ENCODE results near the gene RND2.

DNA sequence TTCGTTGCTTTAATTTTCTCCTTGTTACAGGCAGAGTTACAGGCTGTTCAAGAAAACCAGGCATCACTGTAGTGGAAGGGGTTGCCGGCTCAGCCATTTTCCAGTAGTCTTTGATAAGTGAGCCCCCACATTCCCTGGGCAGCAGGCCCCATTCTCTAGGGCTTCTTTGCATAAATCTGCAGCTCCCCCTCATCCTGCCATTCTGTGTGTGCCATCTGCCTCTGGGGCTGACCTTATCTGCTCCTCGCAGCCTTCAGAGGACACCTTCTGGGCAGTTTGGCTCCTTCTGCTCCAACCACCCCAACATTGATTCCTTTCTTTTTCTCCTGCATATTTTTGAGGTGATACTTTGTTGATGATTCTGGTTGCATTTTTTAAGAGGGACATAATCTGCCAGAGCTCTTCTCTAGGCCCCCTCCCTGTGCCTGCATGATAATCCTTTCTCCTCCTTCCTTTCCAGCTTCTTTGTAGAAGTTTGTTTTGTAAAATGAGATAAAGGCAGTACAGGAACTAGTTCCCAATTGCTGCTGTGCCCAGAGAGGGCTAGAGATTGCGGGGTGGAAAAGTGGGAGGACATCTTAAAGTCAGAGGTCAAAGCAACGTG lies 17.1 kb downstream of the RND2 start:
- no peak for TF ChIP-seq EHMT2 (IDR thresholded peaks at IDR 0.05)
- no peak for TF ChIP-seq NEUROD1 (IDR thresholded peaks at IDR 0.05; ENCODE audit: borderline replicate concordance, low read depth, low read length, partially characterized antibody)
- TF ChIP-seq BRCA1 (IDR thresholded peaks at IDR 0.05), result no peak
- TF ChIP-seq BRCA1 (CRISPR knock-in tag; IDR thresholded peaks at IDR 0.05), result no peak
- TF ChIP-seq JUN (IDR thresholded peaks at IDR 0.05; ENCODE audit: borderline replicate concordance, low read depth, low read length), result no peak
- no peak for TF ChIP-seq JUN (CRISPR knock-in tag; IDR thresholded peaks at IDR 0.05; ENCODE audit: borderline replicate concordance)
- TF ChIP-seq, protein P1, sequence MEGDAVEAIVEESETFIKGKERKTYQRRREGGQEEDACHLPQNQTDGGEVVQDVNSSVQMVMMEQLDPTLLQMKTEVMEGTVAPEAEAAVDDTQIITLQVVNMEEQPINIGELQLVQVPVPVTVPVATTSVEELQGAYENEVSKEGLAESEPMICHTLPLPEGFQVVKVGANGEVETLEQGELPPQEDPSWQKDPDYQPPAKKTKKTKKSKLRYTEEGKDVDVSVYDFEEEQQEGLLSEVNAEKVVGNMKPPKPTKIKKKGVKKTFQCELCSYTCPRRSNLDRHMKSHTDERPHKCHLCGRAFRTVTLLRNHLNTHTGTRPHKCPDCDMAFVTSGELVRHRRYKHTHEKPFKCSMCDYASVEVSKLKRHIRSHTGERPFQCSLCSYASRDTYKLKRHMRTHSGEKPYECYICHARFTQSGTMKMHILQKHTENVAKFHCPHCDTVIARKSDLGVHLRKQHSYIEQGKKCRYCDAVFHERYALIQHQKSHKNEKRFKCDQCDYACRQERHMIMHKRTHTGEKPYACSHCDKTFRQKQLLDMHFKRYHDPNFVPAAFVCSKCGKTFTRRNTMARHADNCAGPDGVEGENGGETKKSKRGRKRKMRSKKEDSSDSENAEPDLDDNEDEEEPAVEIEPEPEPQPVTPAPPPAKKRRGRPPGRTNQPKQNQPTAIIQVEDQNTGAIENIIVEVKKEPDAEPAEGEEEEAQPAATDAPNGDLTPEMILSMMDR (IDR thresholded peaks at IDR 0.05 in 2 of 3, conservative IDR thresholded peaks at IDR 0.05 in 1 of 3; ENCODE audit: insufficient read depth in 2 of 3, low read depth in 1 of 3, low read length in 3 of 3), result peak in 1 of 3 experiments; percentile 18; a peak in 1 of 6 replicates
- TF ChIP-seq, protein P2, sequence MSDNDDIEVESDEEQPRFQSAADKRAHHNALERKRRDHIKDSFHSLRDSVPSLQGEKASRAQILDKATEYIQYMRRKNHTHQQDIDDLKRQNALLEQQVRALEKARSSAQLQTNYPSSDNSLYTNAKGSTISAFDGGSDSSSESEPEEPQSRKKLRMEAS (CRISPR knock-in tag; IDR thresholded peaks at IDR 0.05), result no peak
- TF ChIP-seq, protein P3, sequence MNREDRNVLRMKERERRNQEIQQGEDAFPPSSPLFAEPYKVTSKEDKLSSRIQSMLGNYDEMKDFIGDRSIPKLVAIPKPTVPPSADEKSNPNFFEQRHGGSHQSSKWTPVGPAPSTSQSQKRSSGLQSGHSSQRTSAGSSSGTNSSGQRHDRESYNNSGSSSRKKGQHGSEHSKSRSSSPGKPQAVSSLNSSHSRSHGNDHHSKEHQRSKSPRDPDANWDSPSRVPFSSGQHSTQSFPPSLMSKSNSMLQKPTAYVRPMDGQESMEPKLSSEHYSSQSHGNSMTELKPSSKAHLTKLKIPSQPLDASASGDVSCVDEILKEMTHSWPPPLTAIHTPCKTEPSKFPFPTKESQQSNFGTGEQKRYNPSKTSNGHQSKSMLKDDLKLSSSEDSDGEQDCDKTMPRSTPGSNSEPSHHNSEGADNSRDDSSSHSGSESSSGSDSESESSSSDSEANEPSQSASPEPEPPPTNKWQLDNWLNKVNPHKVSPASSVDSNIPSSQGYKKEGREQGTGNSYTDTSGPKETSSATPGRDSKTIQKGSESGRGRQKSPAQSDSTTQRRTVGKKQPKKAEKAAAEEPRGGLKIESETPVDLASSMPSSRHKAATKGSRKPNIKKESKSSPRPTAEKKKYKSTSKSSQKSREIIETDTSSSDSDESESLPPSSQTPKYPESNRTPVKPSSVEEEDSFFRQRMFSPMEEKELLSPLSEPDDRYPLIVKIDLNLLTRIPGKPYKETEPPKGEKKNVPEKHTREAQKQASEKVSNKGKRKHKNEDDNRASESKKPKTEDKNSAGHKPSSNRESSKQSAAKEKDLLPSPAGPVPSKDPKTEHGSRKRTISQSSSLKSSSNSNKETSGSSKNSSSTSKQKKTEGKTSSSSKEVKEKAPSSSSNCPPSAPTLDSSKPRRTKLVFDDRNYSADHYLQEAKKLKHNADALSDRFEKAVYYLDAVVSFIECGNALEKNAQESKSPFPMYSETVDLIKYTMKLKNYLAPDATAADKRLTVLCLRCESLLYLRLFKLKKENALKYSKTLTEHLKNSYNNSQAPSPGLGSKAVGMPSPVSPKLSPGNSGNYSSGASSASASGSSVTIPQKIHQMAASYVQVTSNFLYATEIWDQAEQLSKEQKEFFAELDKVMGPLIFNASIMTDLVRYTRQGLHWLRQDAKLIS (CRISPR knock-in tag; IDR thresholded peaks at IDR 0.05), result no peak
- no peak for TF ChIP-seq BRD4 (IDR thresholded peaks at IDR 0.05)
- no peak for TF ChIP-seq MXI1 (IDR thresholded peaks at IDR 0.05; ENCODE audit: low read depth, low read length)
- no peak for TF ChIP-seq THRAP3 (IDR thresholded peaks at IDR 0.05; ENCODE audit: borderline replicate concordance)
- 0 out of 4 replicates have a peak, but pooled peaks of 1 of the 2 experiments have one; percentile 3 for TF ChIP-seq KDM1A (IDR thresholded peaks at IDR 0.05)
- TF ChIP-seq ZNF589 (CRISPR knock-in tag; IDR thresholded peaks at IDR 0.05; ENCODE audit: low read depth), result no peak
- TF ChIP-seq NR1H2 (CRISPR knock-in tag; IDR thresholded peaks at IDR 0.05), result no peak
- no peak for TF ChIP-seq NFATC3 (IDR thresholded peaks at IDR 0.05)

Measured in K562 (cell line).